ENCODE results near the gene GIMAP8. TPM values are rescaled to one million over a fixed set of nuclear protein-coding genes. Genes with fewer than 3 reads are reported as not detected.

Gene GIMAP8
- polyA plus RNA-seq, 1 experiment = not detected

- Histone ChIP-seq H3K27me3 (ENCODE audit: control insufficient read depth, insufficient read depth, low read length) (no peaks in the 10 kb centered on the region), H3K36me3 (ENCODE audit: control insufficient read depth, insufficient read depth, low read length) (no peaks in the 10 kb centered on the region), H3K4me3 (ENCODE audit: low read depth, low read length) (no peak overlapping the region)
- CTCF ChIA-PET = no interaction called here
- POLR2A ChIA-PET = no interaction called here
- no peak for TF ChIP-seq CTCF (IDR thresholded peaks at IDR 0.05; ENCODE audit: insufficient read depth, low read depth, low read length)
- DNase-seq (ENCODE audit: low read depth) = no peak
Measured at GRCh38 chr7:150503155-150503554, 52.7 kb downstream of the GIMAP8 start.

- Histone ChIP-seq H3K36me3 (ENCODE audit: control insufficient read depth, insufficient read depth, low read length) (no peaks in the 10 kb centered on the region), H3K4me3 (ENCODE audit: low read depth, low read length) (no peak overlapping the region), H3K27me3 (ENCODE audit: control insufficient read depth, insufficient read depth, low read length) (no peaks in the 10 kb centered on the region)
- ChIA-PET POLR2A (no interaction called here), CTCF (no interaction called here)
- TF ChIP-seq CTCF (IDR thresholded peaks at IDR 0.05; ENCODE audit: insufficient read depth, low read depth, low read length) = no peak
- no peak for DNase-seq (ENCODE audit: low read depth)
Measured at GRCh38 chr7:150503581-150503980, 53.2 kb downstream of the GIMAP8 start.

- H3K36me3 ChIP-seq (ENCODE audit: control insufficient read depth, insufficient read depth, low read length) = no peaks in the 10 kb centered on the region
- no peak overlapping the region for H3K4me3 ChIP-seq (ENCODE audit: low read depth, low read length)
- DNase-seq (ENCODE audit: low read depth) = no peak
- POLR2A ChIA-PET = no interaction called here
- TF ChIP-seq CTCF (IDR thresholded peaks at IDR 0.05; ENCODE audit: insufficient read depth, low read depth, low read length) = no peak
- H3K27me3 ChIP-seq (ENCODE audit: control insufficient read depth, insufficient read depth, low read length) = no peaks in the 10 kb centered on the region
- CTCF ChIA-PET = no interaction called here
Measured at GRCh38 chr7:150507947-150508602, 57.6 kb downstream of the GIMAP8 start.

- no peak for TF ChIP-seq CTCF (IDR thresholded peaks at IDR 0.05; ENCODE audit: insufficient read depth, low read depth, low read length)
- no peaks in the 10 kb centered on the region for H3K36me3 ChIP-seq (ENCODE audit: control insufficient read depth, insufficient read depth, low read length)
- DNase-seq (ENCODE audit: low read depth) = no peak
- POLR2A ChIA-PET = no interaction called here
- CTCF ChIA-PET = no interaction called here
- no peaks in the 10 kb centered on the region for H3K27me3 ChIP-seq (ENCODE audit: control insufficient read depth, insufficient read depth, low read length)
- no peak overlapping the region for H3K4me3 ChIP-seq (ENCODE audit: low read depth, low read length)
Measured at GRCh38 chr7:150511048-150511447, 60.6 kb downstream of the GIMAP8 start.

GRCh38 chr7:150513758-150514157 is 63.3 kb downstream of the GIMAP8 start:
- H3K27me3 ChIP-seq (ENCODE audit: control insufficient read depth, insufficient read depth, low read length) = no peaks in the 10 kb centered on the region
- H3K4me3 ChIP-seq (ENCODE audit: low read depth, low read length) = no peak overlapping the region
- CTCF ChIA-PET = no interaction called here
- POLR2A ChIA-PET = no interaction called here
- no peak for DNase-seq (ENCODE audit: low read depth)
- TF ChIP-seq CTCF (IDR thresholded peaks at IDR 0.05; ENCODE audit: insufficient read depth, low read depth, low read length) = no peak
- no peaks in the 10 kb centered on the region for H3K36me3 ChIP-seq (ENCODE audit: control insufficient read depth, insufficient read depth, low read length)
